Ecto neural progenitor cell (in vitro differentiated cells): ENCODE data around the gene SYT2.
"Not testable (repeated sequence)": the region's sequence is repeated elsewhere in the genome, so short reads cannot be mapped to it uniquely, and the experiment has no call there.

Experiments used
- DNase-seq: peaks from one replicate; pipeline ENCODE4 v3.0.0-alpha.2; 2018; ENCODE audit warnings: low spot score

The SYT2 gene

GRCh38 chr1:202590975-202591411, 119.3 kb downstream of the SYT2 start:
- DNase-seq = no peak

- DNase-seq = no peak
Measured at GRCh38 chr1:202590126-202590525, 120.1 kb downstream of the SYT2 start.

GRCh38 chr1:202589190-202589930, 120.9 kb downstream of the SYT2 start:
- peak; percentile 60 for DNase-seq

- no peak for DNase-seq
Measured at GRCh38 chr1:202588503-202589189, 121.6 kb downstream of the SYT2 start.

- DNase-seq = no peak
Measured at GRCh38 chr1:202587859-202588485, 122.3 kb downstream of the SYT2 start.

GRCh38 chr1:202586871-202587270, 123.4 kb downstream of the SYT2 start:
- no peak for DNase-seq

- no peak for DNase-seq
Measured at GRCh38 chr1:202586018-202586821, 124.0 kb downstream of the SYT2 start.

GRCh38 chr1:202585590-202585933, 124.7 kb downstream of the SYT2 start:
- DNase-seq = no peak

GRCh38 chr1:202584707-202585589, 125.3 kb downstream of the SYT2 start:
- DNase-seq = no peak

GRCh38 chr1:202582350-202582749, 127.9 kb downstream of the SYT2 start:
- DNase-seq = not testable (repeated sequence)

- DNase-seq = no peak
Measured at GRCh38 chr1:202580619-202581018, 129.6 kb downstream of the SYT2 start.

- DNase-seq = no peak
Measured at GRCh38 chr1:202579806-202580205, 130.4 kb downstream of the SYT2 start.

- DNase-seq = no peak
Measured at GRCh38 chr1:202578565-202578964, 131.7 kb downstream of the SYT2 start.

GRCh38 chr1:202578001-202578504, 132.2 kb downstream of the SYT2 start:
- DNase-seq = no peak

- no peak for DNase-seq
Measured at GRCh38 chr1:202577381-202577780, 132.9 kb downstream of the SYT2 start.

GRCh38 chr1:202576816-202577215, 133.4 kb downstream of the SYT2 start:
- DNase-seq = no peak

GRCh38 chr1:202575918-202576653, 134.2 kb downstream of the SYT2 start:
- DNase-seq = no peak

- no peak for DNase-seq
Measured at GRCh38 chr1:202572867-202573266, 137.4 kb downstream of the SYT2 start.

GRCh38 chr1:202571719-202572339, 138.4 kb downstream of the SYT2 start:
- no peak for DNase-seq
